Bronchial epithelial cell (primary cell): ENCODE measurements around the gene ZNF624. TPM values are rescaled to one million over a fixed set of nuclear protein-coding genes. Genes with fewer than 3 reads are reported as not detected.

Experiments
- DNase-seq: peaks from one replicate; pipeline ENCODE4 v3.0.0-alpha.2; 2010; ENCODE audit warnings: low read depth
- FAIRE-seq: peaks from 2 replicates; lab custom pipeline; 2011; peaks lifted over from hg19 to GRCh38; lab: Jason Lieb, UNC
- H3K27me3 ChIP-seq: 2 replicates; pipeline ENCODE4 v1.5.1; 2011; ENCODE audit warnings: low read length; ENCODE audit not compliant: control insufficient read depth, insufficient read depth
- H3K36me3 ChIP-seq: 2 replicates; pipeline ENCODE4 v1.5.1; 2011; ENCODE audit warnings: low read length; ENCODE audit not compliant: control insufficient read depth, insufficient read depth
- H3K4me3 ChIP-seq: 2 replicates; pipeline ENCODE4 v1.5.1; 2011; ENCODE audit warnings: mild to moderate bottlenecking, low read depth, low read length, control low read depth
- CTCF ChIP-seq: IDR thresholded peaks from 2 replicates; pipeline ENCODE4 v1.5.1; 2011; ENCODE audit warnings: mild to moderate bottlenecking, moderate library complexity, low read length, control low read depth, inconsistent platforms; ENCODE audit not compliant: insufficient read depth, severe bottlenecking
- total RNA-seq: library from RNA; depleted of rRNA; stranded (reverse); fragments of >200 nt; gene quantifications from 2 replicates; pipeline ENCODE4 v1.2.1, GENCODE V29; 2014

The ZNF624 gene
- total RNA-seq, 1 donor from 2014 or later = 5.0 TPM

GRCh38 chr17:16623282-16623681 lies 30.4 kb downstream of the ZNF624 start:
- H3K4me3 ChIP-seq = no peak overlapping the region
- FAIRE-seq (no peak), DNase-seq (no peak)
- H3K36me3 ChIP-seq = no peaks in the 10 kb centered on the region
- H3K27me3 ChIP-seq = no peaks in the 10 kb centered on the region
- TF ChIP-seq CTCF = no peak

GRCh38 chr17:16622540-16623277 lies 30.9 kb downstream of the ZNF624 start:
- FAIRE-seq = no peak
- Histone ChIP-seq H3K27me3 (no peaks in the 10 kb centered on the region), H3K36me3 (no peaks in the 10 kb centered on the region), H3K4me3 (no peak overlapping the region)
- DNase-seq = no peak
- no peak for TF ChIP-seq CTCF

- TF ChIP-seq CTCF = no peak
- no peak for FAIRE-seq
- H3K27me3 ChIP-seq = no peaks in the 10 kb centered on the region
- H3K36me3 ChIP-seq = no peaks in the 10 kb centered on the region
- H3K4me3 ChIP-seq = no peak overlapping the region
- no peak for DNase-seq
Observed at GRCh38 chr17:16617481-16618060, 36.1 kb downstream of the ZNF624 start.

- DNase-seq = no peak
- FAIRE-seq = peak; percentile 84
Observed at GRCh38 chr17:16599537-16599936, 54.1 kb downstream of the ZNF624 start.

GRCh38 chr17:16593356-16594102 lies 60.1 kb downstream of the ZNF624 start:
- no peaks in the 10 kb centered on the region for H3K27me3 ChIP-seq
- FAIRE-seq (no peak), DNase-seq (peak; percentile 55)
- H3K36me3 ChIP-seq = no peaks in the 10 kb centered on the region
- no peak overlapping the region for H3K4me3 ChIP-seq
- no peak for TF ChIP-seq CTCF

More at GRCh38 chr17:16599537-16599936, 54.1 kb downstream of the ZNF624 start:
- no peak for TF ChIP-seq CTCF
- H3K4me3 ChIP-seq = no peak overlapping the region
- no peaks in the 10 kb centered on the region for H3K27me3 ChIP-seq
- no peaks in the 10 kb centered on the region for H3K36me3 ChIP-seq
